ENCODE data around the gene DNMT3B.

Gene DNMT3B

GRCh38 chr20:32753731-32754130 lies 8.5 kb upstream of the DNMT3B start:
- TF ChIP-seq EZH2phosphoT487 (IDR thresholded peaks at IDR 0.05; ENCODE audit: borderline replicate concordance, low read length), result no peak
- TF ChIP-seq CTCF (IDR thresholded peaks at IDR 0.05; ENCODE audit: low read depth, low read length, poor library complexity, severe bottlenecking), result no peak
- Histone ChIP-seq H3K27ac (ENCODE audit: low read depth, low read length) (no peak overlapping the region), H3K4me3 (ENCODE audit: low read length) (no peak overlapping the region)

GRCh38 chr20:32756156-32756555 lies 6.0 kb upstream of the DNMT3B start:
- Histone ChIP-seq H3K4me3 (ENCODE audit: low read length) (no peak overlapping the region), H3K79me2 (ENCODE audit: control insufficient read depth, low read length) (no peaks in the 10 kb centered on the region), H3K4me1 (ENCODE audit: control insufficient read depth, low read length) (peaks cover 6% of the 10 kb centered on the region), H3K9me2 (replicated peaks; ENCODE audit: control insufficient read depth, low read length) (no peaks in the 10 kb centered on the region), H3K27me3 (ENCODE audit: control insufficient read depth, low read length) (no peaks in the 10 kb centered on the region), H3K4me2 (ENCODE audit: low read length) (no peak overlapping the region), H3K9me3 (ENCODE audit: control insufficient read depth, insufficient read depth, low read length) (no peaks in the 10 kb centered on the region), H4K20me1 (ENCODE audit: control insufficient read depth, insufficient read depth, low read depth, low read length) (no peaks in the 10 kb centered on the region), H3K36me3 (ENCODE audit: control insufficient read depth, low read length) (no peaks in the 10 kb centered on the region), H3K27ac (ENCODE audit: low read depth, low read length) (no peak overlapping the region), H3F3A (ENCODE audit: control insufficient read depth, insufficient read depth) (0 out of 2 replicates have a peak, but pooled peaks cover under 1% of the 10 kb centered on the region)
- no peak for TF ChIP-seq EZH2phosphoT487 (IDR thresholded peaks at IDR 0.05; ENCODE audit: borderline replicate concordance, low read length)
- no peak for TF ChIP-seq CTCF (IDR thresholded peaks at IDR 0.05; ENCODE audit: low read depth, low read length, poor library complexity, severe bottlenecking)

More at GRCh38 chr20:32753731-32754130, 8.5 kb upstream of the DNMT3B start:
- Histone ChIP-seq H3K9me2 (replicated peaks; ENCODE audit: control insufficient read depth, low read length) (no peaks in the 10 kb centered on the region), H3K4me2 (ENCODE audit: low read length) (no peak overlapping the region), H3K9me3 (ENCODE audit: control insufficient read depth, insufficient read depth, low read length) (no peaks in the 10 kb centered on the region), H3K4me1 (ENCODE audit: control insufficient read depth, low read length) (no peaks in the 10 kb centered on the region), H3K27me3 (ENCODE audit: control insufficient read depth, low read length) (no peaks in the 10 kb centered on the region), H3K36me3 (ENCODE audit: control insufficient read depth, low read length) (no peaks in the 10 kb centered on the region), H3F3A (ENCODE audit: control insufficient read depth, insufficient read depth) (no peaks in the 10 kb centered on the region), H3K79me2 (ENCODE audit: control insufficient read depth, low read length) (no peaks in the 10 kb centered on the region), H4K20me1 (ENCODE audit: control insufficient read depth, insufficient read depth, low read depth, low read length) (no peaks in the 10 kb centered on the region)

- Histone ChIP-seq H3K79me2 (ENCODE audit: control insufficient read depth, low read length) (0 out of 2 replicates have a peak, but pooled peaks cover 2% of the 10 kb centered on the region), H3K27me3 (ENCODE audit: control insufficient read depth, low read length) (peaks cover 12% of the 10 kb centered on the region), H3K27ac (ENCODE audit: low read depth, low read length) (peak overlapping the region; percentile 34), H3K36me3 (ENCODE audit: control insufficient read depth, low read length) (no peaks in the 10 kb centered on the region), H3K4me2 (ENCODE audit: low read length) (peak overlapping the region; percentile 94), H3K4me3 (ENCODE audit: low read length) (peak overlapping the region; percentile 74), H3F3A (ENCODE audit: control insufficient read depth, insufficient read depth) (peaks cover 9% of the 10 kb centered on the region; the same call in 1 of the 2 replicates), H3K4me1 (ENCODE audit: control insufficient read depth, low read length) (peaks cover 34% of the 10 kb centered on the region), H4K20me1 (ENCODE audit: control insufficient read depth, insufficient read depth, low read depth, low read length) (0 out of 2 replicates have a peak, but pooled peaks cover 4% of the 10 kb centered on the region), H3K9me3 (ENCODE audit: control insufficient read depth, insufficient read depth, low read length) (no peaks in the 10 kb centered on the region), H3K9me2 (replicated peaks; ENCODE audit: control insufficient read depth, low read length) (no peaks in the 10 kb centered on the region)
- TF ChIP-seq CTCF (IDR thresholded peaks at IDR 0.05; ENCODE audit: low read depth, low read length, poor library complexity, severe bottlenecking) (no peak), EZH2phosphoT487 (IDR thresholded peaks at IDR 0.05; ENCODE audit: borderline replicate concordance, low read length) (no peak)
These were observed 761 bp upstream of the DNMT3B start for GRCh38 chr20:32761417-32761830.
